ENCODE data around the gene CIITA. TPM values are rescaled to one million over a fixed set of nuclear protein-coding genes. Genes with fewer than 3 reads are reported as not detected.
A peak's percentile ranks its signal among the peaks of the same experiment; 100 is the strongest.
"Not testable (repeated sequence)": the region's sequence is repeated elsewhere in the genome, so short reads cannot be mapped to it uniquely, and the experiment has no call there.

The CIITA gene
- total RNA-seq, 1 experiment from 2014 or later: 1.1 TPM

GRCh38 chr16:10949424-10949970 is 72.5 kb downstream of the CIITA start:
- peak; percentile 39 for DNase-seq (ENCODE audit: low read depth)

GRCh38 chr16:10950393-10950792 is 73.4 kb downstream of the CIITA start:
- no peak for DNase-seq (ENCODE audit: low read depth)

- no peak for DNase-seq (ENCODE audit: low read depth)
These were observed 74.0 kb downstream of the CIITA start for GRCh38 chr16:10951026-10951425.

- no peak for DNase-seq (ENCODE audit: low read depth)
These were observed 77.9 kb downstream of the CIITA start for GRCh38 chr16:10954903-10955302.

- DNase-seq (ENCODE audit: low read depth): no peak
These were observed 80.9 kb downstream of the CIITA start for GRCh38 chr16:10957771-10958482.

- no peak for DNase-seq (ENCODE audit: low read depth)
These were observed 82.2 kb downstream of the CIITA start for GRCh38 chr16:10959161-10959560.

- peak; percentile 85 for DNase-seq (ENCODE audit: low read depth)
These were observed 84.2 kb downstream of the CIITA start for GRCh38 chr16:10961231-10961630.

GRCh38 chr16:10964039-10964890 is 87.3 kb downstream of the CIITA start:
- DNase-seq (ENCODE audit: low read depth): peak; percentile 90

GRCh38 chr16:10964891-10965326 is 87.9 kb downstream of the CIITA start:
- DNase-seq (ENCODE audit: low read depth): no peak

GRCh38 chr16:10965440-10966061 is 88.5 kb downstream of the CIITA start:
- DNase-seq (ENCODE audit: low read depth): no peak

- no peak for DNase-seq (ENCODE audit: low read depth)
These were observed 89.1 kb downstream of the CIITA start for GRCh38 chr16:10966129-10966528.

GRCh38 chr16:10966559-10966958 is 89.6 kb downstream of the CIITA start:
- not testable (repeated sequence) for DNase-seq (ENCODE audit: low read depth)

- no peak for DNase-seq (ENCODE audit: low read depth)
These were observed 91.0 kb downstream of the CIITA start for GRCh38 chr16:10967986-10968385.

GRCh38 chr16:10968498-10968897 is 91.5 kb downstream of the CIITA start:
- DNase-seq (ENCODE audit: low read depth): no peak

GRCh38 chr16:10969615-10970014 is 92.6 kb downstream of the CIITA start:
- DNase-seq (ENCODE audit: low read depth): no peak

- DNase-seq (ENCODE audit: low read depth): no peak
These were observed 93.1 kb downstream of the CIITA start for GRCh38 chr16:10970065-10970464.

- DNase-seq (ENCODE audit: low read depth): peak; percentile 80
These were observed 94.6 kb downstream of the CIITA start for GRCh38 chr16:10971560-10971961.

GRCh38 chr16:10972108-10972818 is 95.3 kb downstream of the CIITA start:
- no peak for DNase-seq (ENCODE audit: low read depth)

GRCh38 chr16:10972819-10973464 is 95.9 kb downstream of the CIITA start:
- no peak for DNase-seq (ENCODE audit: low read depth)

GRCh38 chr16:10976634-10977033 is 99.6 kb downstream of the CIITA start:
- no peak for DNase-seq (ENCODE audit: low read depth)

GRCh38 chr16:10978124-10978523 is 101.1 kb downstream of the CIITA start:
- no peak for DNase-seq (ENCODE audit: low read depth)
